Measurements from ENCODE around the gene MEFV. TPM values are rescaled to one million over a fixed set of nuclear protein-coding genes. Genes with fewer than 3 reads are reported as not detected.

MEFV gene
- total and polyA plus RNA-seq, 2 of the 13 experiments (the other 11 are each of a cell fraction or from before 2014, with no cell fraction given): 0.22 TPM; not detected in 1

GRCh38 chr16:3198334-3199072 is 57.9 kb downstream of the MEFV start (continued):
- no peak for TF ChIP-seq ZNF768 (CRISPR knock-in tag; IDR thresholded peaks at IDR 0.05)
- peak; percentile 85 for TF ChIP-seq ZNF414 (CRISPR knock-in tag; IDR thresholded peaks at IDR 0.05)
- TF ChIP-seq PAF1 (CRISPR knock-in tag; IDR thresholded peaks at IDR 0.05): no peak
- TF ChIP-seq, protein P1, sequence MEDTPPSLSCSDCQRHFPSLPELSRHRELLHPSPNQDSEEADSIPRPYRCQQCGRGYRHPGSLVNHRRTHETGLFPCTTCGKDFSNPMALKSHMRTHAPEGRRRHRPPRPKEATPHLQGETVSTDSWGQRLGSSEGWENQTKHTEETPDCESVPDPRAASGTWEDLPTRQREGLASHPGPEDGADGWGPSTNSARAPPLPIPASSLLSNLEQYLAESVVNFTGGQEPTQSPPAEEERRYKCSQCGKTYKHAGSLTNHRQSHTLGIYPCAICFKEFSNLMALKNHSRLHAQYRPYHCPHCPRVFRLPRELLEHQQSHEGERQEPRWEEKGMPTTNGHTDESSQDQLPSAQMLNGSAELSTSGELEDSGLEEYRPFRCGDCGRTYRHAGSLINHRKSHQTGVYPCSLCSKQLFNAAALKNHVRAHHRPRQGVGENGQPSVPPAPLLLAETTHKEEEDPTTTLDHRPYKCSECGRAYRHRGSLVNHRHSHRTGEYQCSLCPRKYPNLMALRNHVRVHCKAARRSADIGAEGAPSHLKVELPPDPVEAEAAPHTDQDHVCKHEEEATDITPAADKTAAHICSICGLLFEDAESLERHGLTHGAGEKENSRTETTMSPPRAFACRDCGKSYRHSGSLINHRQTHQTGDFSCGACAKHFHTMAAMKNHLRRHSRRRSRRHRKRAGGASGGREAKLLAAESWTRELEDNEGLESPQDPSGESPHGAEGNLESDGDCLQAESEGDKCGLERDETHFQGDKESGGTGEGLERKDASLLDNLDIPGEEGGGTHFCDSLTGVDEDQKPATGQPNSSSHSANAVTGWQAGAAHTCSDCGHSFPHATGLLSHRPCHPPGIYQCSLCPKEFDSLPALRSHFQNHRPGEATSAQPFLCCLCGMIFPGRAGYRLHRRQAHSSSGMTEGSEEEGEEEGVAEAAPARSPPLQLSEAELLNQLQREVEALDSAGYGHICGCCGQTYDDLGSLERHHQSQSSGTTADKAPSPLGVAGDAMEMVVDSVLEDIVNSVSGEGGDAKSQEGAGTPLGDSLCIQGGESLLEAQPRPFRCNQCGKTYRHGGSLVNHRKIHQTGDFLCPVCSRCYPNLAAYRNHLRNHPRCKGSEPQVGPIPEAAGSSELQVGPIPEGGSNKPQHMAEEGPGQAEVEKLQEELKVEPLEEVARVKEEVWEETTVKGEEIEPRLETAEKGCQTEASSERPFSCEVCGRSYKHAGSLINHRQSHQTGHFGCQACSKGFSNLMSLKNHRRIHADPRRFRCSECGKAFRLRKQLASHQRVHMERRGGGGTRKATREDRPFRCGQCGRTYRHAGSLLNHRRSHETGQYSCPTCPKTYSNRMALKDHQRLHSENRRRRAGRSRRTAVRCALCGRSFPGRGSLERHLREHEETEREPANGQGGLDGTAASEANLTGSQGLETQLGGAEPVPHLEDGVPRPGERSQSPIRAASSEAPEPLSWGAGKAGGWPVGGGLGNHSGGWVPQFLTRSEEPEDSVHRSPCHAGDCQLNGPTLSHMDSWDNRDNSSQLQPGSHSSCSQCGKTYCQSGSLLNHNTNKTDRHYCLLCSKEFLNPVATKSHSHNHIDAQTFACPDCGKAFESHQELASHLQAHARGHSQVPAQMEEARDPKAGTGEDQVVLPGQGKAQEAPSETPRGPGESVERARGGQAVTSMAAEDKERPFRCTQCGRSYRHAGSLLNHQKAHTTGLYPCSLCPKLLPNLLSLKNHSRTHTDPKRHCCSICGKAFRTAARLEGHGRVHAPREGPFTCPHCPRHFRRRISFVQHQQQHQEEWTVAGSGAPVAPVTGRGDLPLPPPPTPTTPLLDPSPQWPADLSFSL (CRISPR knock-in tag; IDR thresholded peaks at IDR 0.05): no peak
- TF ChIP-seq KDM5A (IDR thresholded peaks at IDR 0.05; ENCODE audit: borderline replicate concordance, low read length): no peak
- no peak for TF ChIP-seq EED (CRISPR knock-in tag; IDR thresholded peaks at IDR 0.05)
- no peak for TF ChIP-seq ZNF33A (CRISPR knock-in tag; IDR thresholded peaks at IDR 0.05; ENCODE audit: borderline replicate concordance)
- TF ChIP-seq, protein P2, sequence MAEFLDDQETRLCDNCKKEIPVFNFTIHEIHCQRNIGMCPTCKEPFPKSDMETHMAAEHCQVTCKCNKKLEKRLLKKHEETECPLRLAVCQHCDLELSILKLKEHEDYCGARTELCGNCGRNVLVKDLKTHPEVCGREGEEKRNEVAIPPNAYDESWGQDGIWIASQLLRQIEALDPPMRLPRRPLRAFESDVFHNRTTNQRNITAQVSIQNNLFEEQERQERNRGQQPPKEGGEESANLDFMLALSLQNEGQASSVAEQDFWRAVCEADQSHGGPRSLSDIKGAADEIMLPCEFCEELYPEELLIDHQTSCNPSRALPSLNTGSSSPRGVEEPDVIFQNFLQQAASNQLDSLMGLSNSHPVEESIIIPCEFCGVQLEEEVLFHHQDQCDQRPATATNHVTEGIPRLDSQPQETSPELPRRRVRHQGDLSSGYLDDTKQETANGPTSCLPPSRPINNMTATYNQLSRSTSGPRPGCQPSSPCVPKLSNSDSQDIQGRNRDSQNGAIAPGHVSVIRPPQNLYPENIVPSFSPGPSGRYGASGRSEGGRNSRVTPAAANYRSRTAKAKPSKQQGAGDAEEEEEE (CRISPR knock-in tag; IDR thresholded peaks at IDR 0.05; ENCODE audit: borderline replicate concordance): no peak
- TF ChIP-seq, protein P3, sequence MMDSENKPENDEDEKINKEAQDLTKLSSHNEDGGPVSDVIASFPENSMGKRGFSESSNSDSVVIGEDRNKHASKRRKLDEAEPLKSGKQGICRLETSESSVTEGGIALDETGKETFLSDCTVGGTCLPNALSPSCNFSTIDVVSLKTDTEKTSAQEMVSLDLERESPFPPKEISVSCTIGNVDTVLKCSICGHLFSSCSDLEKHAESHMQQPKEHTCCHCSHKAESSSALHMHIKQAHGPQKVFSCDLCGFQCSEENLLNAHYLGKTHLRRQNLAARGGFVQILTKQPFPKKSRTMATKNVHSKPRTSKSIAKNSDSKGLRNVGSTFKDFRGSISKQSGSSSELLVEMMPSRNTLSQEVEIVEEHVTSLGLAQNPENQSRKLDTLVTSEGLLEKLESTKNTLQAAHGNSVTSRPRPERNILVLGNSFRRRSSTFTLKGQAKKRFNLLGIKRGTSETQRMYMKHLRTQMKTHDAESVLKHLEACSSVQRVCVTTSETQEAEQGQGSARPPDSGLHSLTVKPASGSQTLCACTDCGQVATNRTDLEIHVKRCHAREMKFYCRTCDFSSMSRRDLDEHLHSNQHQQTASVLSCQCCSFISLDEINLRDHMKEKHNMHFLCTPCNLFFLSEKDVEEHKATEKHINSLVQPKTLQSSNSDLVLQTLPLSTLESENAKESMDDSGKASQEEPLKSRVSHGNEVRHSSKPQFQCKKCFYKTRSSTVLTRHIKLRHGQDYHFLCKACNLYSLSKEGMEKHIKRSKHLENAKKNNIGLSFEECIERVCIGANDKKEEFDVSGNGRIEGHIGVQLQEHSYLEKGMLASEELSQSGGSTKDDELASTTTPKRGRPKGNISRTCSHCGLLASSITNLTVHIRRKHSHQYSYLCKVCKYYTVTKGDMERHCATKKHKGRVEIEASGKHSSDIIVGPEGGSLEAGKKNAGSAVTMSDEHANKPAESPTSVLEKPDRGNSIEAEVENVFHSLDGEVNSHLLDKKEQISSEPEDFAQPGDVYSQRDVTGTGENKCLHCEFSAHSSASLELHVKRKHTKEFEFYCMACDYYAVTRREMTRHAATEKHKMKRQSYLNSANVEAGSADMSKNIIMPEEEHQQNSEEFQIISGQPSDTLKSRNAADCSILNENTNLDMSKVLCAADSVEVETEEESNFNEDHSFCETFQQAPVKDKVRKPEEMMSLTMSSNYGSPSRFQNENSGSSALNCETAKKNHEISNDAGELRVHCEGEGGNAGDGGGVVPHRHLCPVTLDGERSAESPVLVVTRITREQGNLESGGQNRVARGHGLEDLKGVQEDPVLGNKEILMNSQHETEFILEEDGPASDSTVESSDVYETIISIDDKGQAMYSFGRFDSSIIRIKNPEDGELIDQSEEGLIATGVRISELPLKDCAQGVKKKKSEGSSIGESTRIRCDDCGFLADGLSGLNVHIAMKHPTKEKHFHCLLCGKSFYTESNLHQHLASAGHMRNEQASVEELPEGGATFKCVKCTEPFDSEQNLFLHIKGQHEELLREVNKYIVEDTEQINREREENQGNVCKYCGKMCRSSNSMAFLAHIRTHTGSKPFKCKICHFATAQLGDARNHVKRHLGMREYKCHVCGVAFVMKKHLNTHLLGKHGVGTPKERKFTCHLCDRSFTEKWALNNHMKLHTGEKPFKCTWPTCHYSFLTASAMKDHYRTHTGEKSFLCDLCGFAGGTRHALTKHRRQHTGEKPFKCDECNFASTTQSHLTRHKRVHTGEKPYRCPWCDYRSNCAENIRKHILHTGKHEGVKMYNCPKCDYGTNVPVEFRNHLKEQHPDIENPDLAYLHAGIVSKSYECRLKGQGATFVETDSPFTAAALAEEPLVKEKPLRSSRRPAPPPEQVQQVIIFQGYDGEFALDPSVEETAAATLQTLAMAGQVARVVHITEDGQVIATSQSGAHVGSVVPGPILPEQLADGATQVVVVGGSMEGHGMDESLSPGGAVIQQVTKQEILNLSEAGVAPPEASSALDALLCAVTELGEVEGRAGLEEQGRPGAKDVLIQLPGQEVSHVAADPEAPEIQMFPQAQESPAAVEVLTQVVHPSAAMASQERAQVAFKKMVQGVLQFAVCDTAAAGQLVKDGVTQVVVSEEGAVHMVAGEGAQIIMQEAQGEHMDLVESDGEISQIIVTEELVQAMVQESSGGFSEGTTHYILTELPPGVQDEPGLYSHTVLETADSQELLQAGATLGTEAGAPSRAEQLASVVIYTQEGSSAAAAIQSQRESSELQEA (CRISPR knock-in tag; IDR thresholded peaks at IDR 0.05; ENCODE audit: not compliant biosample characterization): no peak
